Left lobe of liver (tissue), 2 donors: ENCODE measurements around the gene CREB5. TPM values are rescaled to one million over a fixed set of nuclear protein-coding genes. Genes with fewer than 3 reads are reported as not detected.

Experiments
- ATAC-seq: fragments of 200-7000 bp; cut with Tn5 transposase; one replicate; pipeline ENCODE4 v1.9.1; 2020; ENCODE audit warnings: mild to moderate bottlenecking, moderate library complexity
- DNase-seq: peaks from one replicate; pipeline ENCODE4 v3.0.0-alpha.2; 2020; ENCODE audit warnings: low spot score
- total RNA-seq: library from RNA; stranded (reverse); gene quantifications from one replicate; pipeline ENCODE4 v1.2.1, GENCODE V29; 2021
- donor health status: DM: no; HTN: no; CAD: no; lungs with moderate emphysema.
- donor health status: DM: no; HTN: yes; CAD: no.

CREB5 gene
- total RNA-seq, 1 donor from 2014 or later: 0.53 TPM

GRCh38 chr7:28700790-28701203 is 288.5 kb downstream of the CREB5 start:
- ATAC-seq: no peak

GRCh38 chr7:28701731-28702130 is 289.4 kb downstream of the CREB5 start:
- ATAC-seq (no peak), DNase-seq (no peak)

More at GRCh38 chr7:28700790-28701203, 288.5 kb downstream of the CREB5 start:
- DNase-seq: no peak

- no peak for ATAC-seq
- DNase-seq: no peak
Measured at GRCh38 chr7:28702171-28702570, 289.9 kb downstream of the CREB5 start.

GRCh38 chr7:28703037-28703765 is 290.9 kb downstream of the CREB5 start:
- no peak for DNase-seq
- ATAC-seq: no peak

- DNase-seq (no peak), ATAC-seq (no peak)
Measured at GRCh38 chr7:28704706-28705105, 292.4 kb downstream of the CREB5 start.

- ATAC-seq (no peak), DNase-seq (no peak)
Measured at GRCh38 chr7:28705350-28705749, 293.0 kb downstream of the CREB5 start.

- no peak for ATAC-seq
- no peak for DNase-seq
Measured at GRCh38 chr7:28706584-28706983, 294.3 kb downstream of the CREB5 start.

- DNase-seq (no peak), ATAC-seq (no peak)
Measured at GRCh38 chr7:28707291-28707690, 295.0 kb downstream of the CREB5 start.

- no peak for DNase-seq
- no peak for ATAC-seq
Measured at GRCh38 chr7:28708033-28708951, 296.0 kb downstream of the CREB5 start.

- DNase-seq (no peak), ATAC-seq (no peak)
Measured at GRCh38 chr7:28709748-28710147, 297.4 kb downstream of the CREB5 start.

- no peak for DNase-seq
- no peak for ATAC-seq
Measured at GRCh38 chr7:28711114-28711513, 298.8 kb downstream of the CREB5 start.

- ATAC-seq: no peak
- no peak for DNase-seq
Measured at GRCh38 chr7:28714459-28715120, 302.3 kb downstream of the CREB5 start.

GRCh38 chr7:28717445-28718054 is 305.2 kb downstream of the CREB5 start:
- no peak for ATAC-seq
- no peak for DNase-seq

GRCh38 chr7:28718055-28718481 is 305.8 kb downstream of the CREB5 start:
- ATAC-seq: no peak

GRCh38 chr7:28718545-28718944 is 306.2 kb downstream of the CREB5 start:
- DNase-seq (no peak), ATAC-seq (no peak)

More at GRCh38 chr7:28718055-28718481, 305.8 kb downstream of the CREB5 start:
- DNase-seq: no peak

- ATAC-seq (no peak), DNase-seq (no peak)
Measured at GRCh38 chr7:28722684-28723083, 310.4 kb downstream of the CREB5 start.

GRCh38 chr7:28723336-28723735 is 311.0 kb downstream of the CREB5 start:
- no peak for ATAC-seq
- DNase-seq: no peak

GRCh38 chr7:28724563-28724962 is 312.2 kb downstream of the CREB5 start:
- no peak for ATAC-seq
- no peak for DNase-seq

GRCh38 chr7:28725045-28725642 is 312.8 kb downstream of the CREB5 start:
- DNase-seq (no peak), ATAC-seq (peak; percentile 61)

GRCh38 chr7:28725911-28726310 is 313.6 kb downstream of the CREB5 start:
- DNase-seq: no peak
- no peak for ATAC-seq
